SHP77 (cell line): ENCODE measurements around the gene GRIN3A.
A peak's percentile ranks its signal among the peaks of the same experiment; 100 is the strongest.
"Not testable (repeated sequence)": the region's sequence is repeated elsewhere in the genome, so short reads cannot be mapped to it uniquely, and the experiment has no call there.

Source experiments
- DNase-seq, 2 experiments: peaks; one replicate each; lab custom pipeline; 2025; lab: John Stamatoyannopoulos, UW

GRIN3A gene

GRCh38 chr9:101738566-101739183, at the start of gene GRIN3A:
Gene GRIN3A, minus strand, starts transcription at chr9:101738647. Its CDS starts 668 bp downstream, at chr9:101737979.
- peak; percentile 15 to 62 for DNase-seq

GRCh38 chr9:101787891-101788290, 49.4 kb upstream of the GRIN3A start:
- DNase-seq, result no peak

GRCh38 chr9:101778332-101778731, 39.9 kb upstream of the GRIN3A start:
- no peak for DNase-seq

- DNase-seq, result no peak
Observed at GRCh38 chr9:101764472-101764871, 26.0 kb upstream of the GRIN3A start.

- no peak for DNase-seq
Observed at GRCh38 chr9:101758304-101758930, 20.0 kb upstream of the GRIN3A start.

GRCh38 chr9:101753716-101754115, 15.3 kb upstream of the GRIN3A start:
- no peak for DNase-seq

- no peak for DNase-seq
Observed at GRCh38 chr9:101751895-101752294, 13.4 kb upstream of the GRIN3A start.

- no peak for DNase-seq
Observed at GRCh38 chr9:101739311-101739710, 864 bp upstream of the GRIN3A start.

GRCh38 chr9:101737705-101738565, 512 bp downstream of the GRIN3A start:
- DNase-seq, result peak in 1 of 2 experiments; percentile 20

- DNase-seq, result no peak
Observed at GRCh38 chr9:101737165-101737704, 1.2 kb downstream of the GRIN3A start.

GRCh38 chr9:101736717-101737116, 1.7 kb downstream of the GRIN3A start:
- DNase-seq, result no peak

GRCh38 chr9:101731429-101731828, 7.0 kb downstream of the GRIN3A start:
- DNase-seq, result no peak

- peak; percentile 16 to 44 for DNase-seq
Observed at GRCh38 chr9:101727612-101728524, 10.6 kb downstream of the GRIN3A start.

- DNase-seq, result not testable (repeated sequence)
Observed at GRCh38 chr9:101724271-101724670, 14.2 kb downstream of the GRIN3A start.

GRCh38 chr9:101718192-101718591, 20.3 kb downstream of the GRIN3A start:
- no peak for DNase-seq

- DNase-seq, result peak; percentile 13 to 17
Observed at GRCh38 chr9:101716629-101717028, 21.8 kb downstream of the GRIN3A start.

GRCh38 chr9:101711330-101711941, 27.0 kb downstream of the GRIN3A start:
- DNase-seq, result no peak

GRCh38 chr9:101708855-101709254, 29.6 kb downstream of the GRIN3A start:
- DNase-seq, result no peak

GRCh38 chr9:101707721-101708120, 30.7 kb downstream of the GRIN3A start:
- DNase-seq, result no peak

GRCh38 chr9:101706997-101707396, 31.4 kb downstream of the GRIN3A start:
- DNase-seq, result no peak

- peak; percentile 16 to 52 for DNase-seq
Observed at GRCh38 chr9:101706261-101706798, 32.1 kb downstream of the GRIN3A start.
